H1 (cell line): Measurements from ENCODE around the gene DYSF. TPM values are rescaled to one million over a fixed set of nuclear protein-coding genes. Genes with fewer than 3 reads are reported as not detected.

ENCODE experiments used
- CTCF ChIA-PET: fragments of 300-600 bp; sonication (Branson Sonifier 250); formaldehyde crosslinking; loops from one replicate; lab custom pipeline; 2021; ENCODE audit not compliant: partially characterized antibody; lab: Charles Lee
- POLR2A ChIA-PET: fragments of 300-600 bp; sonication (Branson Sonifier 250); formaldehyde crosslinking; loops from one replicate; lab custom pipeline; 2021; ENCODE audit warnings: inconsistent platforms; ENCODE audit not compliant: partially characterized antibody; lab: Charles Lee
- DNase-seq, 2 experiments: peaks; one replicate each; pipeline versions ENCODE4 v3.0.0 to v3.0.0-alpha.2; 2010 to 2022; ENCODE audit warnings: low spot score in 2 of 2, low read depth in 1 of 2, mixed read lengths in 1 of 2
- FAIRE-seq: peaks from 2 replicates; lab custom pipeline; 2011; peaks lifted over from hg19 to GRCh38; lab: Jason Lieb, UNC
- H2AFZ ChIP-seq: 2 replicates; pipeline ENCODE4 v1.8.1; 2012; ENCODE audit warnings: low read length, inconsistent platforms
- H2AK5ac ChIP-seq: 2 replicates; pipeline ENCODE4 v1.6.1; 2013; ENCODE audit warnings: low read depth, low read length
- H2BK120ac ChIP-seq: replicated peaks from 2 replicates; pipeline ENCODE3; 2013; ENCODE audit warnings: low read depth, low read length, inconsistent platforms
- H2BK12ac ChIP-seq: 2 replicates; pipeline ENCODE4 v1.6.1; 2013; ENCODE audit warnings: low read depth, low read length
- H2BK15ac ChIP-seq: 2 replicates; pipeline ENCODE4 v1.6.1; 2013; ENCODE audit warnings: low read length
- H2BK20ac ChIP-seq: 2 replicates; pipeline ENCODE4 v1.6.1; 2013; ENCODE audit warnings: low read length
- H2BK5ac ChIP-seq: 2 replicates; pipeline ENCODE4 v1.6.1; 2013; ENCODE audit warnings: low read depth, low read length
- H3K14ac ChIP-seq: 2 replicates; pipeline ENCODE4 v1.6.1; 2013; ENCODE audit warnings: inconsistent platforms; ENCODE audit not compliant: insufficient read length
- H3K18ac ChIP-seq: 2 replicates; pipeline ENCODE4 v1.6.1; 2013; ENCODE audit warnings: low read length; ENCODE audit errors: extremely low read depth
- H3K23ac ChIP-seq: 2 replicates; pipeline ENCODE4 v1.6.1; 2013; ENCODE audit warnings: inconsistent platforms; ENCODE audit not compliant: insufficient read length
- H3K23me2 ChIP-seq: 2 replicates; pipeline ENCODE4 v1.6.1; 2013; ENCODE audit warnings: low read depth, low read length
- H3K27ac ChIP-seq: 2 replicates; pipeline ENCODE4 v1.6.1; 2011; ENCODE audit warnings: low read depth, low read length, inconsistent platforms
- H3K27me3 ChIP-seq, 4 experiments: replicated peaks in 1 of 4; 1 replicate in 1 of 4; 2 replicates in 3 of 4; pipeline versions ENCODE4 v1.6.1 to v1.8.1; 2011 to 2013; ENCODE audit warnings: low read length in 3 of 4, mild to moderate bottlenecking in 3 of 4, inconsistent platforms in 2 of 4, mixed read lengths in 2 of 4, moderate library complexity in 1 of 4; ENCODE audit not compliant: control insufficient read depth in 3 of 4, insufficient read depth in 3 of 4; ENCODE audit errors: extremely low read depth in 1 of 4
- H3K36me3 ChIP-seq, 4 experiments: 2 replicates each; pipeline versions ENCODE4 v1.6.1 to v1.8.1; 2011 to 2013; ENCODE audit warnings: mild to moderate bottlenecking in 4 of 4, low read length in 3 of 4, moderate library complexity in 2 of 4, control low read depth in 1 of 4, inconsistent platforms in 1 of 4; ENCODE audit not compliant: insufficient read depth in 4 of 4, control insufficient read depth in 2 of 4
- H3K4ac ChIP-seq: replicated peaks from 2 replicates; pipeline ENCODE3; 2013; ENCODE audit warnings: low read length, low read depth, mixed read lengths, inconsistent platforms; ENCODE audit not compliant: insufficient read length
- H3K4me1 ChIP-seq, 4 experiments: replicated peaks in 1 of 4; 1 replicate in 1 of 4; 2 replicates in 3 of 4; pipeline versions ENCODE4 v1.6.1 to v1.8.1; 2011 to 2013; ENCODE audit warnings: low read length in 3 of 4, inconsistent platforms in 2 of 4, mixed read lengths in 1 of 4; ENCODE audit not compliant: insufficient read depth in 4 of 4, control insufficient read depth in 3 of 4
- H3K4me2 ChIP-seq, 2 experiments: 2 replicates each; pipeline versions ENCODE4 v1.6.1 to v1.8.1; 2011 to 2013; ENCODE audit warnings: low read depth in 2 of 2, low read length in 2 of 2, control low read depth in 1 of 2, inconsistent platforms in 1 of 2, mild to moderate bottlenecking in 1 of 2; ENCODE audit not compliant: insufficient read depth in 1 of 2
- H3K4me3 ChIP-seq, 4 experiments: fragments of 200-600, 300-600 bp in 1 of 4; sonication (generic), shearing (Covaris generic), sonication (Bioruptor Twin) in 1 of 4; 2 replicates each; pipeline versions ENCODE4 v1.5.1 to v1.8.1; 2011 to 2016; ENCODE audit warnings: low read length in 4 of 4, low read depth in 3 of 4, control low read depth in 2 of 4, inconsistent platforms in 2 of 4, mild to moderate bottlenecking in 2 of 4, mixed read lengths in 1 of 4, moderate library complexity in 1 of 4; ENCODE audit not compliant: insufficient read depth in 2 of 4; ENCODE audit errors: extremely low read depth in 1 of 4
- H3K56ac ChIP-seq: replicated peaks from 2 replicates; pipeline ENCODE3; 2013; ENCODE audit warnings: low read depth, mild to moderate bottlenecking, mixed read lengths, low read length, inconsistent platforms; ENCODE audit not compliant: insufficient read length
- H3K79me1 ChIP-seq: 2 replicates; pipeline ENCODE4 v1.6.1; 2013; ENCODE audit warnings: low read depth, low read length, control low read depth
- H3K79me2 ChIP-seq, 2 experiments: 2 replicates each; pipeline versions ENCODE4 v1.6.1 to v1.8.1; 2012 to 2013; ENCODE audit warnings: low read length in 2 of 2, mild to moderate bottlenecking in 2 of 2, inconsistent platforms in 1 of 2; ENCODE audit not compliant: insufficient read depth in 2 of 2, control insufficient read depth in 1 of 2
- H3K9ac ChIP-seq, 4 experiments: replicated peaks in 1 of 4; 1 replicate in 1 of 4; 2 replicates in 3 of 4; pipeline versions ENCODE4 v1.6.1 to v1.8.1; 2011 to 2013; ENCODE audit warnings: low read depth in 3 of 4, low read length in 3 of 4, control low read depth in 2 of 4, mild to moderate bottlenecking in 2 of 4, moderate library complexity in 2 of 4, inconsistent platforms in 1 of 4; ENCODE audit errors: extremely low read depth in 1 of 4
- H3K9me3 ChIP-seq, 2 experiments: 2 replicates each; pipeline versions ENCODE4 v1.6.1 to v1.8.1; 2012 to 2013; ENCODE audit warnings: mild to moderate bottlenecking in 2 of 2, moderate library complexity in 2 of 2, control low read depth in 1 of 2, inconsistent platforms in 1 of 2, low read depth in 1 of 2, low read length in 1 of 2, mixed read lengths in 1 of 2; ENCODE audit not compliant: insufficient read depth in 2 of 2
- H4K20me1 ChIP-seq, 2 experiments: replicated peaks in 1 of 2; 2 replicates each; pipeline versions ENCODE3 to v1.8.1; 2011 to 2013; ENCODE audit warnings: inconsistent platforms in 2 of 2, low read length in 2 of 2, mild to moderate bottlenecking in 1 of 2; ENCODE audit not compliant: insufficient read depth in 2 of 2, control insufficient read depth in 1 of 2
- H4K5ac ChIP-seq: 2 replicates; pipeline ENCODE4 v1.6.1; 2013; ENCODE audit warnings: low read length, low read depth, mixed read lengths, inconsistent platforms; ENCODE audit not compliant: insufficient read length
- H4K8ac ChIP-seq: 2 replicates; pipeline ENCODE4 v1.8.0; 2013; ENCODE audit warnings: mild to moderate bottlenecking, moderate library complexity, low read length, inconsistent platforms; ENCODE audit not compliant: insufficient read depth; ENCODE audit errors: extremely low read depth
- H4K91ac ChIP-seq: replicated peaks from 2 replicates; pipeline ENCODE3; 2013; ENCODE audit warnings: low read length, mixed read lengths, inconsistent platforms; ENCODE audit not compliant: insufficient read length
- ATF2 ChIP-seq: IDR thresholded peaks from 2 replicates; pipeline ENCODE4 v1.6.1; 2012; ENCODE audit warnings: low read length, inconsistent platforms
- BCL11A ChIP-seq, 2 experiments: IDR thresholded peaks; one replicate each; pipeline ENCODE4 v1.6.1; 2011; ENCODE audit warnings: low read depth in 2 of 2, low read length in 2 of 2, mild to moderate bottlenecking in 2 of 2
- CBX5 ChIP-seq: fragments of 300-800, 300-1000 bp; sonication (generic); IDR thresholded peaks from 2 replicates; pipeline ENCODE4 v1.7.1; 2016; ENCODE audit warnings: antibody characterized with exemption, low read length, low read depth
- CEBPB ChIP-seq: IDR thresholded peaks from 2 replicates; pipeline ENCODE4 v1.6.1; 2012; ENCODE audit warnings: low read depth, low read length
- CHD2 ChIP-seq: IDR thresholded peaks from 2 replicates; pipeline ENCODE4 v1.6.1; 2012; ENCODE audit warnings: low read length, improper control_type of control experiment
- GABPA ChIP-seq: IDR thresholded peaks from 2 replicates; pipeline ENCODE4 v1.6.1; 2011; ENCODE audit warnings: mild to moderate bottlenecking, low read length, moderate library complexity, borderline replicate concordance; ENCODE audit not compliant: insufficient read depth
- GTF2F1 ChIP-seq: IDR thresholded peaks from 2 replicates; pipeline ENCODE4 v1.6.1; 2012; ENCODE audit warnings: low read depth, low read length, improper control_type of control experiment, borderline replicate concordance
- JUN ChIP-seq: IDR thresholded peaks from 2 replicates; pipeline ENCODE4 v1.6.1; 2011; ENCODE audit warnings: low read depth, mild to moderate bottlenecking, improper control_type of control experiment, low read length
- RFX5 ChIP-seq: IDR thresholded peaks from 2 replicates; pipeline ENCODE4 v1.6.1; 2011; ENCODE audit warnings: low read depth, low read length, improper control_type of control experiment, borderline replicate concordance
- SAP30 ChIP-seq: fragments of 300-600 bp; sonication (generic); IDR thresholded peaks from 2 replicates; pipeline ENCODE4 v1.7.1; 2012; ENCODE audit warnings: low read length, moderate library complexity, mild to moderate bottlenecking, inconsistent platforms; ENCODE audit not compliant: insufficient read depth, insufficient replicate concordance
- SIRT6 ChIP-seq: IDR thresholded peaks from one replicate; pipeline ENCODE4 v1.7.1; 2012; ENCODE audit warnings: low read length, inconsistent platforms
- SP2 ChIP-seq: IDR thresholded peaks from 2 replicates; pipeline ENCODE4 v1.6.1; 2012; ENCODE audit warnings: mild to moderate bottlenecking, low read length, inconsistent platforms
- SP4 ChIP-seq: IDR thresholded peaks from 2 replicates; pipeline ENCODE4 v1.6.1; 2012; ENCODE audit warnings: low read length, inconsistent platforms
- SRF ChIP-seq: IDR thresholded peaks from 2 replicates; pipeline ENCODE4 v1.6.1; 2011; ENCODE audit warnings: mild to moderate bottlenecking, low read depth, low read length, moderate library complexity
- WGBS, 2 experiments: shearing (Covaris generic) in 1 of 2; methylation state at CpG; one replicate each; pipeline versions ENCODE4 v1.1.6 to v1.1.7; 2013 to 2015; ENCODE audit warnings: low lambda C conversion rate in 2 of 2, mixed read lengths in 2 of 2, inconsistent platforms in 1 of 2, low coverage in 1 of 2, missing lambda C conversion rate in 1 of 2; ENCODE audit not compliant: insufficient replicate concordance in 2 of 2, insufficient coverage in 1 of 2, insufficient read length in 1 of 2; ENCODE audit errors: extremely low coverage in 1 of 2, missing lambda C conversion rate in 1 of 2; 5-methylcytosine and 5-hydroxymethylcytosine counted together
- polyA plus RNA-seq, 7 experiments: library from polyadenylated mRNA; depleted of rRNA in 3 of 7; stranded (reverse) in 5 of 7; unstranded in 2 of 7; fragments of >200 nt in 5 of 7; fragments of 200-250 nt in 2 of 7; gene quantifications; 1 replicate in 5 of 7; 2 replicates in 1 of 7; 4 replicates in 1 of 7; pipeline versions ENCODE4 v1.2.1 to v1.2.3, GENCODE V29; 2011 to 2013; ENCODE audit warnings: missing spikeins in 2 of 7, mixed read lengths in 2 of 7
- total RNA-seq: library from RNA; stranded (reverse); fragmentation: NEBNext Ultra II Directional; extraction: Animal tissue kit (Norgen Biotek cat#: 25700); gene quantifications from 2 replicates; pipeline ENCODE4 v1.2.1, GENCODE V29; 2021

DYSF gene
- total and polyA plus RNA-seq, 2 of the 8 experiments (the other 6 are each of a cell fraction or from before 2014, with no cell fraction given): 5.8 to 7.1 TPM

DNA sequence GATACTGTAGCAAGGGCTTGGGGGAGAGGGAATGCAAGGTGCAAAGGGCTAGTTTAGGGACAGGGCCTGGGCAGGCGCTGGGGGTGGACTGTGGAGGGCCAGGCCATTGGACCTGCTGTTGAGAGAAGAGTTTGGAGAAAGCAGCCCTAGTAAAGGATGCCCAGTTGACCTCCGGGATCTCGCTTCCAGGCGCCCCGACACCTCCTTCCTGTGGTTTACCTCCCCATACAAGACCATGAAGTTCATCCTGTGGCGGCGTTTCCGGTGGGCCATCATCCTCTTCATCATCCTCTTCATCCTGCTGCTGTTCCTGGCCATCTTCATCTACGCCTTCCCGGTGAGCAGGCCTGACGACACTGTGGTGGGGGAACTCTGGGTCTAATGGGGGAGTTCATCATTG, 229.0 kb downstream of the DYSF start:
- ChIA-PET POLR2A (no interaction called here), CTCF (interaction anchor here (1.0 to 2.7 kb wide), 4 partner anchors 10 to 124 kb away, joined by 3 to 12 read pairs (median 7); no protein-coding TSS in a partner anchor)
- Histone ChIP-seq H3K4me2 (no peak overlapping the region), H3K79me2 (no peaks in the 10 kb centered on the region), H3K9ac (no peak overlapping the region), H3K36me3 (no peaks in the 10 kb centered on the region), H3K4me3 (no peak overlapping the region), H2BK20ac (no peak overlapping the region), H2BK15ac (no peak overlapping the region), H3K27me3 (no peaks in the 10 kb centered on the region), H3K4ac (no peak overlapping the region), H2BK120ac (no peak overlapping the region), H2BK12ac (no peak overlapping the region), H3K23me2 (peaks cover 2% of the 10 kb centered on the region; the same call in 1 of the 2 replicates), H3K79me1 (no peaks in the 10 kb centered on the region), H3K18ac (no peak overlapping the region), H3K9me3 (no peaks in the 10 kb centered on the region), H4K5ac (no peak overlapping the region), H2BK5ac (no peak overlapping the region), H2AK5ac (no peak overlapping the region), H3K23ac (no peak overlapping the region), H3K14ac (no peak overlapping the region), H4K20me1 (no peaks in the 10 kb centered on the region), H3K27ac (no peak overlapping the region), H3K56ac (no peak overlapping the region), H3K4me1 (no peaks in the 10 kb centered on the region), H4K91ac (no peak overlapping the region), H2AFZ (no peak overlapping the region), H4K8ac (no peak overlapping the region)
- DNase-seq (no peak), FAIRE-seq (no peak)
- WGBS, 2 experiments: 94% methylated on average over 11 of the region's 11 CpGs; no CpG with 5 or more reads in 1 of the 2 experiments
- TF ChIP-seq CEBPB: no peak
- no peak for TF ChIP-seq SAP30
- TF ChIP-seq GABPA: no peak
- no peak for TF ChIP-seq SP4
- no peak for TF ChIP-seq ATF2
- no peak for TF ChIP-seq RFX5
- no peak for TF ChIP-seq SP2
- TF ChIP-seq BCL11A (IDR thresholded peaks at IDR 0.05; ENCODE audit: low read depth in 2 of 2, low read length in 2 of 2): no peak
- no peak for TF ChIP-seq JUN
- TF ChIP-seq CBX5: no peak
- TF ChIP-seq GTF2F1: no peak
- no peak for TF ChIP-seq SRF
- no peak for TF ChIP-seq CHD2
- no peak for TF ChIP-seq SIRT6
